ENCODE results near the gene RND3.

Gene RND3

GRCh38 chr2:150485871-150486538 is 1.5 kb downstream of the RND3 start (continued):
- TF ChIP-seq ZNF37A (tag by site-specific recombination; IDR thresholded peaks at IDR 0.05) (no peak), ZFP37 (tag by site-specific recombination; IDR thresholded peaks at IDR 0.05) (no peak; the same call in 1 of the 2 replicates), ZBTB26 (tag by site-specific recombination; optimal IDR thresholded peaks at IDR 0.05) (peak; percentile 84), ZNF398 (tag by site-specific recombination; IDR thresholded peaks at IDR 0.05) (peak; percentile 38; the same call in 1 of the 2 replicates), CTCF (tag by site-specific recombination; IDR thresholded peaks at IDR 0.05) (peak; percentile 80), HOXD13 (CRISPR knock-in tag; IDR thresholded peaks at IDR 0.05; ENCODE audit: borderline replicate concordance) (0 out of 2 replicates have a peak, but pooled peaks have one; percentile 60), ZNF76 (tag by site-specific recombination; IDR thresholded peaks at IDR 0.05; ENCODE audit: borderline replicate concordance, low read depth) (peak; percentile 72; the same call in 1 of the 2 replicates), SALL2 (tag by site-specific recombination; IDR thresholded peaks at IDR 0.05; ENCODE audit: borderline replicate concordance) (no peak), ZBTB21 (tag by site-specific recombination; IDR thresholded peaks at IDR 0.05) (no peak), WT1 (tag by site-specific recombination; IDR thresholded peaks at IDR 0.05) (0 out of 2 replicates have a peak, but pooled peaks have one; percentile 49), ZNF26 (tag by site-specific recombination; IDR thresholded peaks at IDR 0.05) (no peak), KLF10 (tag by site-specific recombination; IDR thresholded peaks at IDR 0.05) (no peak; the same call in 1 of the 2 replicates), ZNF354C (tag by site-specific recombination; IDR thresholded peaks at IDR 0.05; ENCODE audit: borderline replicate concordance, low read depth) (no peak), ZNF169 (tag by site-specific recombination; IDR thresholded peaks at IDR 0.05) (no peak), ZSCAN4 (tag by site-specific recombination; IDR thresholded peaks at IDR 0.05) (no peak), ZNF629 (tag by site-specific recombination; IDR thresholded peaks at IDR 0.05) (peak; percentile 59; the same call in 1 of the 2 replicates), ZNF514 (tag by site-specific recombination; IDR thresholded peaks at IDR 0.05) (no peak), ZBTB44 (tag by site-specific recombination; IDR thresholded peaks at IDR 0.05) (no peak), PRDM4 (tag by site-specific recombination; IDR thresholded peaks at IDR 0.05) (no peak), BCL6B (tag by site-specific recombination; IDR thresholded peaks at IDR 0.05) (no peak), ZNF214 (tag by site-specific recombination; IDR thresholded peaks at IDR 0.05; ENCODE audit: borderline replicate concordance) (no peak), ZIC2 (tag by site-specific recombination; IDR thresholded peaks at IDR 0.05) (peak; percentile 75), ZNF501 (tag by site-specific recombination; IDR thresholded peaks at IDR 0.05) (0 out of 2 replicates have a peak, but pooled peaks have one; percentile 40), ZSCAN16 (tag by site-specific recombination; IDR thresholded peaks at IDR 0.05) (no peak), BCL11A (tag by site-specific recombination; IDR thresholded peaks at IDR 0.05; ENCODE audit: low read depth) (no peak)
